ENCODE measurements around the gene USP32. TPM values are rescaled to one million over a fixed set of nuclear protein-coding genes. Genes with fewer than 3 reads are reported as not detected.

The USP32 gene
- total RNA-seq, 1 experiment from 2014 or later: 73.5 TPM

GRCh38 chr17:60165971-60166370, 226.0 kb downstream of the USP32 start:
- Mint-ChIP-seq H3K27ac (no peak overlapping the region; a peak in 1 of 7 replicates), H3K4me3 (no peak overlapping the region), H3K4me1 (peaks cover 37 to 44% of the 10 kb centered on the region in 2 experiments), H3K36me3 (ENCODE audit: insufficient read depth in 1 of 3, low read depth in 3 of 3) (no peaks in the 10 kb centered on the region), H3K9me3 (no peaks in the 10 kb centered on the region), H3K27me3 (ENCODE audit: low read depth) (peaks cover under 1% of the 10 kb centered on the region)
- no peak overlapping the region for H2BK5ac ChIP-seq (ENCODE audit: insufficient read length, low read length)
- TF ChIP-seq CTCF (conservative IDR thresholded peaks at IDR 0.05): no peak
- no peak overlapping the region for H3K27ac ChIP-seq (ENCODE audit: insufficient read length, low read depth, low read length)
- no peaks in the 10 kb centered on the region for H3K27me3 ChIP-seq (ENCODE audit: insufficient read depth, low read length)
- no peak overlapping the region for H3K4me2 ChIP-seq (ENCODE audit: insufficient read depth, insufficient read length, low read length)
- no peak overlapping the region for H2AK5ac ChIP-seq (ENCODE audit: insufficient read length, low read length)
- no peaks in the 10 kb centered on the region for H3K23me2 ChIP-seq (ENCODE audit: insufficient read length, low read depth, low read length, poor library complexity, severe bottlenecking)
- no peak overlapping the region for H3K14ac ChIP-seq (ENCODE audit: insufficient read depth, low read length)
- H3K4ac ChIP-seq (ENCODE audit: low read depth, low read length): no peak overlapping the region
- H4K8ac ChIP-seq (replicated peaks; ENCODE audit: insufficient read length, low read depth, low read length): no peak overlapping the region
- no peak overlapping the region for H3K18ac ChIP-seq (ENCODE audit: insufficient read length, low read depth, low read length)
- no peaks in the 10 kb centered on the region for H3K79me1 ChIP-seq (ENCODE audit: insufficient read depth, low read depth, low read length, poor library complexity, severe bottlenecking)
- H2BK120ac ChIP-seq (ENCODE audit: low read depth, low read length, poor library complexity, severe bottlenecking): no peak overlapping the region
- H2BK15ac ChIP-seq (ENCODE audit: low read depth, low read length): no peak overlapping the region
- DNase-seq: no peak
- H3K56ac ChIP-seq (ENCODE audit: insufficient read length, low read depth, low read length): no peak overlapping the region
- no peak overlapping the region for H2BK20ac ChIP-seq (ENCODE audit: low read depth, low read length, poor library complexity, severe bottlenecking)
- H3K23ac ChIP-seq (ENCODE audit: insufficient read length, low read depth, low read length): no peak overlapping the region
- no CpG with 5 or more reads among the region's 5 CpGs for WGBS (ENCODE audit: extremely low coverage, insufficient read length, low lambda C conversion rate)
- no peak overlapping the region for H3K9ac ChIP-seq (ENCODE audit: extremely low read depth, insufficient read length, low read length)
- no peak overlapping the region for H4K5ac ChIP-seq (ENCODE audit: insufficient read length, low read depth, low read length)
- no peaks in the 10 kb centered on the region for H3K9me3 ChIP-seq (ENCODE audit: control insufficient read depth, low read depth, low read length)
- H2BK12ac ChIP-seq (ENCODE audit: insufficient read length, low read depth, low read length): no peak overlapping the region
- peaks cover 5% of the 10 kb centered on the region; the same call in 1 of the 2 replicates for H3K4me1 ChIP-seq (ENCODE audit: insufficient read depth, low read length)
- H4K20me1 ChIP-seq (ENCODE audit: control insufficient read depth, insufficient read depth, insufficient read length): peaks cover 2% of the 10 kb centered on the region
- no peak overlapping the region for H3T11ph ChIP-seq (ENCODE audit: low read length)
- no peak overlapping the region for H2AFZ ChIP-seq (ENCODE audit: low read length)
- H4K91ac ChIP-seq (ENCODE audit: insufficient read length, low read depth, low read length): no peak overlapping the region
- no peaks in the 10 kb centered on the region for H3K79me2 ChIP-seq (ENCODE audit: insufficient read depth, low read length)
